K562 (cell line): Measurements from ENCODE around the gene ELOB. TPM values are rescaled to one million over a fixed set of nuclear protein-coding genes. Genes with fewer than 3 reads are reported as not detected.
A peak's percentile ranks its signal among the peaks of the same experiment; 100 is the strongest.

Experiments
- ARHGAP35 ChIP-seq: fragments of 450-650 bp; IDR thresholded peaks from 2 replicates; pipeline ENCODE4 v1.6.1; 2018; ENCODE audit not compliant: partially characterized antibody
- ARID4B ChIP-seq: sonication (generic); formaldehyde crosslinking; IDR thresholded peaks from 2 replicates; pipeline ENCODE4 v1.8.0; 2022; ENCODE audit warnings: mild to moderate bottlenecking, missing genetic modification reagents
- BRCA1 ChIP-seq, 2 experiments: fragments of 450-650 bp in 1 of 2; sonication (generic) in 1 of 2; formaldehyde crosslinking in 1 of 2; IDR thresholded peaks; 2 replicates each; pipeline versions ENCODE4 v1.5.0 to v1.6.1; 2017 to 2020; ENCODE audit warnings: mild to moderate bottlenecking in 1 of 2, missing genetic modification reagents in 1 of 2
- CHD1 ChIP-seq: fragments of 200-600 bp; sonication (generic); IDR thresholded peaks from one replicate; pipeline ENCODE4 v1.6.1; 2012; ENCODE audit warnings: mild to moderate bottlenecking, moderate library complexity, low read length, inconsistent platforms
- DDX20 ChIP-seq: fragments of 450-650 bp; IDR thresholded peaks from 2 replicates; pipeline ENCODE4 v1.6.1; 2016; ENCODE audit warnings: missing genetic modification characterization, low read depth, mild to moderate bottlenecking, missing compliant biosample characterization, moderate library complexity
- HOMEZ ChIP-seq: fragments of 250-450 bp; sonication (Bioruptor Pico); IDR thresholded peaks from 2 replicates; pipeline ENCODE4 v1.4.0; 2020; ENCODE audit warnings: mild to moderate bottlenecking, moderate library complexity
- JUN ChIP-seq, 2 experiments: sonication (generic) in 1 of 2; formaldehyde crosslinking in 1 of 2; IDR thresholded peaks; 2 replicates each; pipeline versions ENCODE4 v1.6.1 to v1.8.0; 2012 to 2022; ENCODE audit warnings: borderline replicate concordance in 2 of 2, mild to moderate bottlenecking in 2 of 2, improper control_type of control experiment in 1 of 2, low read depth in 1 of 2, low read length in 1 of 2, missing genetic modification reagents in 1 of 2
- NFXL1 ChIP-seq: fragments of 450-650 bp; formaldehyde crosslinking; IDR thresholded peaks from 2 replicates; pipeline ENCODE4 v1.4.0; 2021; ENCODE audit warnings: mild to moderate bottlenecking
- REST ChIP-seq, 2 experiments: fragments of 450-650 bp; formaldehyde crosslinking in 1 of 2; IDR thresholded peaks; 2 replicates each; pipeline versions ENCODE4 v1.4.0 to v1.6.1; 2014 to 2020; ENCODE audit warnings: mild to moderate bottlenecking in 2 of 2, borderline replicate concordance in 1 of 2, low read depth in 1 of 2
- TAF9B ChIP-seq: fragments of 450-650 bp; IDR thresholded peaks from 2 replicates; pipeline ENCODE4 v1.6.1; 2018; ENCODE audit warnings: mild to moderate bottlenecking; ENCODE audit not compliant: partially characterized antibody
- ZNF143 ChIP-seq: sonication (generic); formaldehyde crosslinking; IDR thresholded peaks from 2 replicates; pipeline ENCODE4 v1.9.0; 2022; ENCODE audit warnings: mild to moderate bottlenecking, missing genetic modification reagents
- polyA plus RNA-seq, 8 experiments: library from polyadenylated mRNA; depleted of rRNA in 4 of 8; stranded (reverse) in 5 of 8; unstranded in 3 of 8; fragments of >200 nt; fragmentation: Nextera tagmentation in 2 of 8; fragmentation: Illumina TruSeq in 1 of 8; extraction: Ambion mirVana in 2 of 8; extraction: Trizol in 1 of 8; gene quantifications; 2 replicates each; pipeline versions ENCODE4 v1.2.1 to v1.2.3, GENCODE V29; 2011 to 2014; ENCODE audit warnings: inconsistent platforms in 1 of 8, missing spikeins in 1 of 8
- total RNA-seq, 7 experiments: library from RNA; depleted of rRNA in 6 of 7; stranded (reverse); fragments of >200 nt in 6 of 7; fragmentation: Illumina TruSeq in 2 of 7; extraction: Trizol in 2 of 7; gene quantifications; 2 replicates each; pipeline versions ENCODE4 v1.2.1 to v1.2.3, GENCODE V29; 2011 to 2021; ENCODE audit warnings: low replicate concordance in 1 of 7

Gene ELOB
- total and polyA plus RNA-seq, 9 of the 15 experiments (the other 6 are each of a cell fraction or from before 2014, with no cell fraction given), result 63.2 to 791 (median 237) TPM

- TF ChIP-seq REST (IDR thresholded peaks at IDR 0.05; ENCODE audit: borderline replicate concordance) (no peak), REST (CRISPR knock-in tag; IDR thresholded peaks at IDR 0.05; ENCODE audit: low read depth) (peak; percentile 71; the same call in 1 of the 2 replicates), HOMEZ (no peak), ZNF143 (peak; percentile 97), TAF9B (peak; percentile 80), JUN (IDR thresholded peaks at IDR 0.05; ENCODE audit: borderline replicate concordance, low read depth, low read length) (no peak), JUN (CRISPR knock-in tag; IDR thresholded peaks at IDR 0.05; ENCODE audit: borderline replicate concordance) (peak; percentile 69; the same call in 1 of the 2 replicates), ARID4B (CRISPR knock-in tag) (peak; percentile 93), ARHGAP35 (no peak), DDX20 (no peak), CHD1 (peak; percentile 27), NFXL1 (peak; percentile 47; the same call in 1 of the 2 replicates), BRCA1 (IDR thresholded peaks at IDR 0.05) (no peak), BRCA1 (CRISPR knock-in tag; IDR thresholded peaks at IDR 0.05) (no peak)
Measured at GRCh38 chr16:2752035-2752849, 24.8 kb downstream of the ELOB start, which contains the start of gene SRRM2 (continued).
